Measurements from ENCODE around the gene CHST8. TPM values are rescaled to one million over a fixed set of nuclear protein-coding genes. Genes with fewer than 3 reads are reported as not detected.

The CHST8 gene
- total and polyA plus RNA-seq, 2 of the 13 experiments (the other 11 are each of a cell fraction or from before 2014, with no cell fraction given), result not detected

GRCh38 chr19:33795370-33796163 is 173.8 kb downstream of the CHST8 start (continued):
- no peak for TF ChIP-seq ZNF713 (CRISPR knock-in tag; IDR thresholded peaks at IDR 0.05)
- TF ChIP-seq HNF1B (CRISPR knock-in tag; IDR thresholded peaks at IDR 0.05), result no peak
- peak; percentile 37; the same call in 1 of the 2 replicates for TF ChIP-seq SALL1 (CRISPR knock-in tag; IDR thresholded peaks at IDR 0.05)
- no peak for TF ChIP-seq ZNF282 (IDR thresholded peaks at IDR 0.05; ENCODE audit: partially characterized antibody)
- no peak for TF ChIP-seq NFKBIZ (CRISPR knock-in tag; IDR thresholded peaks at IDR 0.05)
- 0 out of 2 replicates have a peak, but pooled peaks have one; percentile 3 for TF ChIP-seq HNF4G (IDR thresholded peaks at IDR 0.05; ENCODE audit: borderline replicate concordance, low read depth, low read length)
- TF ChIP-seq HNF4G (CRISPR knock-in tag; IDR thresholded peaks at IDR 0.05; ENCODE audit: borderline replicate concordance, low read depth), result no peak
- no peak for TF ChIP-seq BATF2 (CRISPR knock-in tag; IDR thresholded peaks at IDR 0.05)
- 0 out of 2 replicates have a peak, but pooled peaks have one; percentile 25 for TF ChIP-seq ZNF547 (CRISPR knock-in tag; IDR thresholded peaks at IDR 0.05)
- TF ChIP-seq GABPB1 (CRISPR knock-in tag; IDR thresholded peaks at IDR 0.05), result peak; percentile 72
- peak; percentile 91 for TF ChIP-seq AKAP8 (CRISPR knock-in tag; IDR thresholded peaks at IDR 0.05)
- peak; percentile 41 for TF ChIP-seq ASH2L (IDR thresholded peaks at IDR 0.05; ENCODE audit: insufficient read length, low read depth, low read length)
- peak; percentile 48; the same call in 1 of the 3 replicates for TF ChIP-seq MXI1 (IDR thresholded peaks at IDR 0.05; ENCODE audit: borderline replicate concordance, low read depth, low read length)
- TF ChIP-seq ZNF605 (CRISPR knock-in tag; IDR thresholded peaks at IDR 0.05), result no peak
- TF ChIP-seq ATF5 (CRISPR knock-in tag; IDR thresholded peaks at IDR 0.05; ENCODE audit: low read depth), result no peak
- TF ChIP-seq NPAS2 (CRISPR knock-in tag; IDR thresholded peaks at IDR 0.05; ENCODE audit: borderline replicate concordance), result no peak
- no peak for TF ChIP-seq ZNF3 (CRISPR knock-in tag; IDR thresholded peaks at IDR 0.05)
- no peak for TF ChIP-seq MAF1 (CRISPR knock-in tag; IDR thresholded peaks at IDR 0.05; ENCODE audit: borderline replicate concordance)
- TF ChIP-seq ZNF329 (CRISPR knock-in tag; IDR thresholded peaks at IDR 0.05; ENCODE audit: low read depth), result peak; percentile 28; the same call in 1 of the 2 replicates
- no peak for TF ChIP-seq NONO (IDR thresholded peaks at IDR 0.05)
- peak; percentile 81; the same call in 1 of the 2 replicates for TF ChIP-seq NONO (CRISPR knock-in tag; conservative IDR thresholded peaks at IDR 0.05)
- TF ChIP-seq RXRA (CRISPR knock-in tag; IDR thresholded peaks at IDR 0.05), result no peak
- peak; percentile 79; the same call in 1 of the 2 replicates for TF ChIP-seq KDM2A (CRISPR knock-in tag; IDR thresholded peaks at IDR 0.05; ENCODE audit: borderline replicate concordance, low read depth)
- TF ChIP-seq ZNF770 (CRISPR knock-in tag; IDR thresholded peaks at IDR 0.05), result peak; percentile 25; the same call in 1 of the 2 replicates

Measured in HepG2 (cell line).